ENCODE results near the gene COLQ.

Gene COLQ

DNA sequence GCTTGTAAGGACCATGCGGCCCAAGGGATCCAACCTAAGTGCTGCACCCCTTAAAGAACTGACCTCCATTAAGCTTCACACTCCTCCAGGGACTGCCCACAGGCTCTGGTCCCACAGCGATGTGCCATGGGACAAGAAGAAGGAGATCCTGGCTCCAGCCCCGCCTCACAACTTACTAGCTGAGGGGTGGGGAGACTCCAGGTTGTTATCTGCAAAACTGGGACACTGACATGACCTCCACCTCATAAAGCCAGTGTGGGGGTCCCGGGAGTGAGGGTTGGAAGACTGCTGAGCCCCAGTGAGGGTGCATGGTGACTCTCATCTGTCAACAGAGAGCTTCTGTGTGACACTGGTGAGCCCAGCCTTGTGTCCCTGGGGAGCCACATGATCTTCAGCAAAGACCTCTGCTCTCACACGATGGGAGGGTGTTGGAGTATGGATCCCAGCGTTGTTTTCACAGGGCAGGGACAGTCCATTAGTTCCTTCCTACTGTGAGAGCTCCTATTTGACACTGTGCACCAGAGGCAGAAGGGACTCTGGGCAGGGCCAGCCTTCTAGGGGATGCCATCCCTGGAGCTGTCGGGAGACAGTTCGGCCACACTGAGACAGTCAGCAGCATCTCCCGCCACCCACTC, 67.4 kb downstream of the COLQ start:
- no peak for DNase-seq

DNA sequence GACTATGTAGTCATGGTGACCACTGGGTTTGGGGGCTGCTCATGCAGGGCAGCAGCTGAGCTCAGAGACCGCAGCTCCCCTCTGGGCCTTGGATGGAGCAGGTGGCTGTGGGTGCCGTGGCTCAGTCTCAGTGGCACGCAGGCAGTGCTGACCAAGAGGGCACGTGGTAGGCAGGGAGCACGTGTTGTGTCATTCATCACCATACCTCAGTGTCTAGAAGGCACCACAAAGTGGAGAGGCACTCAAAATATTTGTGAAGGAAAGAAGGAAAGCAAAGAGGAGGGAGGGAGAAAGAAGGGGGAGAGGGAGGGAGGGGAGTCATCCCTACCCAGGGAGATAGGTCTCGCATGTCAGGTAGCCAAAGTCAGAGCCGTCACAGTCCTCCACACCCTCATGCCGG, 68.0 kb downstream of the COLQ start:
- no peak for DNase-seq

DNA sequence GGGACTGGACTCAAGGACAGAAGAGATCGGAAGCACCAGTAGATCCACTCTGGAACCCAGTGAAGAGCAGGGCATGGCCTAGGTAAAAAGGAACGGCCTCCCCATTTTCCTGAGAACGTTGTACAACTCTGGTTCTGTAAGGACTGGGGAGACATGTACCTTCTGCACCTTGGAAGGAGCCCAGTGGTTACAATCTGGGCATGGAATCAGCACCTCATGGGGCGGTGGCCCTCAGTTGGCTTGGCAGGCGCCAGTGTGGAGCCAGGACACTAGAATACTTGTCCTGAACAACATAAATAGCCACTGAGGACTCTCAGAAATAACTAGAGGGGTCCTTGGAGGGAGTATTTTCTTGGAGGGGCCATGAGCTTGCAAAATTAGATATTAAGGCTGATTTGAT, 68.5 kb downstream of the COLQ start:
- DNase-seq = no peak

DNA sequence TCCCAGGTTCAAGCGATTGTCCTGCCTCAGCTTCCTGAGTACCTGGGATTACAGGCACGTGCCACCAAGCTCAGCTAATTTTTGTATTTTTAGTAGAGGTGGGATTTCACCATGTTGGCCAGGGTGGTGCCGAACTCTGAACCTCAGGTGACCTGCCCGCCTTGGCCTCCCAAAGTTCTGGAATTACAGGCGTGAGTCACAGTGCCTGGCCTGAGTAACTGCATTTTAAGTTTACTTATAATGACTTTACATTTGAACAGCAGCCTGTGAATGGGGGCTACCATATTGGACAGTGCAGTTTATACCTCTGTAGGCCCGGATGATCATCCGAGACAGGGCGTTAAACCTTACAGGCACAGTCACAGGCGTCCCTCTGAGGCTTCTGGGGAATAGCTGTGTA, 69.3 kb downstream of the COLQ start:
- no peak for DNase-seq

DNA sequence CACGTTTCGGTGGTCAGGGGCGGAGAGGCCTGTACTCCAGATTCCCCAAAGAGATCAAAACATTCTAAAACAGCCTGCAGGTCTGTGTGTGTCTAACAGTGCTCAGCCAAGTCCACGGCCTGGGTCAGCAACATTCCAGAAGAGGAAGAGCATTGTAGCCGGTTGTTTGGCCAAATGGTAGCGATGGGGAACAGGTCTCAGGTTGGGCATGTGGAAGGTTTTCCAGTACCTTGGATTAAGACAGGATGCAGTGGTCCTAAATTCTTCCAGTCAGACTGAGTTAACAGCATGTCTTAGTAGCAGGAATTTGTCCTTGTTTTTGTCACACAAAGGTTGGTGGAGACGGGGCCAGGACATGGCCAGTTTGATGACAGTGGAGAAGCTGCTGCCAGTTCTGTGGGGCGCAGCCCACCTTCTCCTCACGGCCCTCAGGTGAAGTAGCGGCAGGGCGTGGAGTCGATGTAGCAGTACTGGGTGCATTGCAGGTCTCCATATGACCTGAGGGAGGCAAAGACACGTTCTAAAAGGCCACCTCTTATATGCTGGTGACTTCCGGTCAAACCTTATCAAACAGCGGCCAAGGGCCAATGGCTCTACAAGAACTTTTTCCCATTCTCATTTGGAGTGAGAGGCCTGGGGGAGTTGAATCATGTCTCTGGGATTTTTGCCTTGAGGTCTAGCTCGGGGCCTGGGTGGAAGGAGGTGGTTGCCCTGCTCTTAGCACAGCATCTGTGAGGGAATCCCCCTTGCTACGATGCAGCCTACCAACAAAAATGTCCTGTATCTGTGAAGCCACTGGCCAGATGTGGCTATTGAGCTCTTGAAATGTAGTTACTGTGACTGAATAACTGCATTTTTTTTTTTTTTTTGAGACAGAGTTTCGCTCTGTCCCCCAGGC, 70.0 kb downstream of the COLQ start:
- DNase-seq = no peak

DNA sequence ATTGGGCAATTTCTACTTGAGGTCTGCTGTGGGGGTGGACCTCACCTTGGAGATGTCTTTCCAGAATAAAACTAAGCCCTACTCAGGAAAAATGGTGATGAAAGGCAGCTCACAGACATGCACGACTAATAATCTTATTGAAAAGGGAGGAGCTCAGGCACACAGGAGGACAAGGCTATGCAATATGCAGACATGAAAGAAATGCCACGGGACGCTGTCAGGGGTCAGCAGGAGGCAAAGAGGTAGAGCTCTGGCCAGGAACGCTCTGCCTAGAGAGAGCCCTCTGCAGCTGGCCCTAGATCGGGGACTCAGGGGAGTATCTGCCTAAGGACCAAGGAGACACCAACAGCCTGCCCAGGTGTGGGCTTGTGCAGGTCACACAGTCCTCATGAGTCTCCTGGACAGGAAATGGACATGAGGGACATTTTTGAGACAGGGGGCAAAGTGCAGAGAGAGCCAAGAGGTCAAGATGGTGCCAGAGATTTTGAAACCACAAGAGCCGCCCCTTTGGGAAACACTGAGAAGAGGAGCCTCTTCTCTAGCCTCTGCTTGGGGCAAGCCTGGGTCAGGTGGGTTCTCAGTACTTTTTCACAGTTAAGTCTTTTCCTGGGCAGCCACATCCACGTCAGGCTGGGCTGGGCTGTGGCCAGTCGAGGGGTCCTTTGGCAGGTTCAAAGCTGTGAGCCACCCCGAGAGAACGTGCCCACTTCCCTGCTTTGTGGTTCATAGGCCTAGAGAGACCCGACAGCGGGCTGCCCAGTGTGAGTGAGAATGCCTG, 70.9 kb downstream of the COLQ start:
- DNase-seq = no peak

DNA sequence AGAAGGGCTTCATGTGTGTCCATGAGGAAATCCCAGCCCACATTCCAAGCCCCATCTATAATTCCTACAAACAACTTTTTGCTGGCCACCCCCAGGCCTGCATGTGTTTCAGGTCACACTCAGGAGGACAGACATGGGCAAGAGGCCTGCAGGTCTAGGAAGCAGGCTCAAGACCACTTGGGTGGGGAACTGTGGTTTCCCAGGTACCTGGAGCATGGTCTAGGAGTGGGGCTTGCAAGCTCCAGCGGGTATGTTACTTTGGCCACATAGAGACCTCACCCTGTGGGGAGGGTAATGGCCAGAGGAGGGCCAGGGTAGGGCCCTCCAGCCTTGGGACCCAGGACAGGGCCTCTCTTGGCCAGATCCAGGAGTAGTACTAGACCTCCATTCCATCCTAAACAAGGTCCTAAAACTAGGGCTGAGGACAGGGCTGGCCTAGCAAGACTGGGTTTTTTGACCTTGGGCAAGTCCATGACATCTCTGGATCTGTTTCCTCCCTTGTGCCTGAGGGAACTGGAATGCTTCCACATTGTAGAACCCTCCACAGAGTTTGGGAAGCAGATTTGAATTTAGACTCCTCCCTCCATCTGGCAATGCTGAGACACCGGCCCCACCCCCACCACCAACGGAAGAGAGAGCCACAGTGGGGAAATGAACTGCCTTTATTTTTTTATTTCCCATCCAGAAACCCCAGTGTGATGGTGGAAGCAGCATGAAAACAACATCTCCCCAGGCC, 71.8 kb downstream of the COLQ start:
- DNase-seq = no peak

DNA sequence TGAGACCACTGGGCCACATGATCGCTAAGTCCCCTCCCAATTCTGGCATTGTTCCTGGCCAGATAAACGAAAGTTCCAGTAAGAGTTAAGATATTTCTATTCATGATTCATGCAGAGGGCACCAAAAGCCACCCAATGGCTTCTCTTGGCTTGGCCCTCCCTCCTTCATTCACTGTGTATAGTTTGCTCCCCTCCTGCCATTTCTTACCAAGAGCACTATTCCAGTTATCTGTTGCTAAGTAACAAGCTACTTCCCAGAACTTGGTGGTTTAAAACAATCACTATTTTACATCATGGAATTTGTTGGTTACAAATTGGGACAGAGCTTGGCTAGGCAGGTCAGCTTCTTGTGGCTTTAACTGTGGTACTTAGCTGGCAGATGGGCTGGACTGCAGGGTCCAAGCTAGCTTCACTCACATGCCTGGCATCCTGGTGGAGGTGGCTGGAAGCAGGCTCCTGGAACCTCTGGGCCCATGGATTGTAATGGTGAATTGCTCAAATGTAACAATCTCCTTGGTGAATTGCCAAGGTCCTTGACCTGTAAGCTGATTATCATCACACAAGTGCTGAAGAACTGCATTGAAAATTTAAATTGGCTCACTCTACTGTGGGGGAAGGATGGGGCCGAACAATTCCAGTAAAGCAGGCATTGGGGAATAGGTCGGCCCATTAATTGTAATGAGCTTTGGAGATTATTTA, 77.5 kb downstream of the COLQ start:
- no peak for DNase-seq

DNA sequence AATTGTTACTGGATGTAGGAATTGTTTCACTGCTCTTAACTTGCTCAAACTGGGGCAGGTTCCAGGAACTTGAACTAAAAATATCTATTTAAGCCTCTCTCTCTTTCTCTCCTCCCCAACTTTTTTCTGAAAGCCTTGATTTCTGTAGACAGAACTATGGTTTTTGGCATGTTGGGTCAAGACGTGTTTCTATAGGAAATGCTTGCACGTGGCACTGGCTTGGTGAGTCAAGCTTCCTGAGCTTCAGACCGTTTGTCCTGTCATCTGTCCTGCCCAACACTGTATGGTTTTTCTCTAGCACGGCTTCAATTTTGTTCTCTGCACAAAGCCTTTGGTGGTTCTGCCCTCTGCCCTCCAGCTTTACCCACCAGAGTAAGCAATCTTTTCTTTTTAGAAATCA, 80.6 kb downstream of the COLQ start:
- DNase-seq = no peak

DNA sequence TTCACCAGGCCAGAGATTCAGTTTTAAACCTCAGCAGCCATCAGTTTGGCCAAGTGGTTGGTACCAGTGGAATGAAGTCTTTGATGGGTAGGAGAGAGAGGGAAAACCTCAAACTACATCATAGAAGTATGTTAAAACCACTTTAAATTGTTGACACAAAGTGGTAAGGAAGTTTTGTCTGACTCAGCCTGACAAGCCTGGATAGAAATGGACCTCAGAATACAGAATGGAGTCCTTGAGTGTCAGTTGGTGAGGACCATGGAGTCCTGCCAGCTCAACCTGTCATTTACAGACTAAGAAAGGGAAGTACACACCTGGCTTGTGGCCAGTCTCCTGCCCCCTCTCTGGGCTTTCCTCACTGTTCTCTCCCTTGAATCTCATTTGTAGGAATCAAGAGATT, 82.0 kb downstream of the COLQ start:
- no peak for DNase-seq

DNA sequence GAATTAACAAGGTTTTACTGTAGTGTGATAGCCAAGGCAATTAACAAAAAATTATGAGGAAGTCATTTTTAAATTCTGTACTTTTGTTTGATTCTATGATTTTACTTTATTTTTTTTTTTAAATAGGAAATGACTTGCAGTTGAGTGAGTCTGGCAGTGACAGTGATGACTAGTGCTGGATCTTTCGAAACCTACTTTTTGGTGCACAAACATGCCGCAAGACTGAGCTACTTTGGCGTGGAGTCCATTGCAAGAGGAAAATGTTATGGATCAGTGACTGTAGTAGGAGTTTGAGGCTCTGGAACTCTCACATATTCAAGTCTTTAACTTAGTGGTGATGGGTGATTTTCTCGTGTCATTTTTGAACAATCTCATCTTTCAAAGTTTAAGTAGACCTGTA, 82.5 kb downstream of the COLQ start:
- DNase-seq = no peak

DNA sequence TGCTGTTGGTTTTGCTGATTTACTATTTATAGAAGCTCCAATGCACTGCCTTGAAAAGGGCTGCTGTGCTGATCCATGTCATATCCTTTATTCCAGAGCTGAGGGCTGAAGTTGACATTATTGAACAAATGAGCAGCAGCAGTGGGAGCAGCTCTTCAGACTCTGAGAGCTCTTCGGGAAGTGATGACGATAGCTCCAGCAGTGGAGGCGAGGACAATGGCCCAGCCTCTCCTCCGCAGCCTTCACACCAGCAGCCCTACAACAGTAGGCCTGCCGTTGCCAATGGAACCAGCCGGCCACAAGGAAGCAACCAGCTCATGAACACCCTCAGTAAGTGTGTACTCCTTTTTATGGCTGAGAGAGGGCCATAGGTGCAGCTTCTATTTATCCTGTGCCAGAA, 85.3 kb downstream of the COLQ start:
- DNase-seq = no peak

DNA sequence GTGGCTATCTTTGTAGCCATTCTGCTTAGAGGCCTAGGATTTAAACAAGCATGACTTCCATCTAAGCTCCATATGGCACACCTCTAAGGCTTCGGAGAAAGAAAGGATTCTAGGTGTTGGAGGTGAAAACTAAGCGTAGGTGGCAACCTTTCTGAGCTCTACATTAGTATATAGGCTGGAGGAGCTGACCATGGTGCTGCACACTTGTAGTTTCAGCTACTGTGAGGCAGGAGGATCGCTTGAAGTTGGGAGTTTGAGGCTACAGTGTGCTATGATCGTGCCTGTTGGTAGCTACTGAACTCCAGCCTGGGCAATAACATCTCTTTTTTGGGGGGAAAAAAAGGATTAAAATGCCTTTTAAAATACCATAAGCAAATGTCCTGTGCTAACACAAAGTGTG, 86.8 kb downstream of the COLQ start:
- no peak for DNase-seq

DNA sequence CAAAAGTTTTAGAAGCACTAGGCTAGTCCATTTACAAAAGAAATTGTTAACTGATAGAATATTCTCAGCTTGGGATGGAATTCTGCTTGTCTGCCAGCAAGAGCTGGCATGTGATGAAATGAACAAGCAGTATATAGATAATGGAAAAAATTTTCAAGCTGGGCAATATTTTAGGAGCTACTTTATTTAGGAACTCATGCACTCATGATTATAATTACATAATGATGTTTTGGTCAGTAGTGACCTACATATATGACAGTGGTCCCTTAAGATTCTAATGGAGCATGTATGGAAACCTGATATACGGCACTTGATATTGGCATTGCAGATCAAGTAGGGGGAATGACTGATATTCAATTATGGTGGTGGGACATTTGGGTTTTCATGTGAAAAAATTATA, 88.0 kb downstream of the COLQ start:
- no peak for DNase-seq

DNA sequence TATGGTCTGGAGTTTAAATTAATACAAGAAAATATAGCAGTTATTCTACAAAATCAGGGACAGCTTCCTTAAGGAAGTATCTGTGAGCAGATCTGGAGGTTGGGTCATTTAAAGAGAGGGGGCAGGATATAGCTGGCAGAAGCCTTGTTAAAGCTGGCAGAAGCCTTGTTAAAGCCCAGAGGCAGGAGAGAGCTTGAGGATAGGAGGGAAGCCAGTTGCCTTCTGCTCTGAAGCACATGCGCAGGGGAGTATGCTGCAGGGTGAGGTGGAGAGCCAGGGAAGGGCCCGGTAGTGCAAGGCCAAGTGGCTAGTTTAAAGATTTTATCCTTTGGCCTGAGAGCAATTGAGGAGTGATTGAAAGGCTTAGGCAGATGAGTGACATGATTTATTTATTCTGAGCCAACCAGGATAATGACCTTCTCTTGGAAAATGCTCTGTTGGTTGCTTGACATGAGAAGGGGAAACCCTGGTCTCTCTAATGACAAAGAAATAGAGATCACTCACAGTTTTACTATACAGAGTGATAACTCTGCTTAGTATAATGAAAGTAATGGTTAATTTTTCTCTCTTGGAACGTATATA, 90.2 kb downstream of the COLQ start:
- DNase-seq = no peak

DNA sequence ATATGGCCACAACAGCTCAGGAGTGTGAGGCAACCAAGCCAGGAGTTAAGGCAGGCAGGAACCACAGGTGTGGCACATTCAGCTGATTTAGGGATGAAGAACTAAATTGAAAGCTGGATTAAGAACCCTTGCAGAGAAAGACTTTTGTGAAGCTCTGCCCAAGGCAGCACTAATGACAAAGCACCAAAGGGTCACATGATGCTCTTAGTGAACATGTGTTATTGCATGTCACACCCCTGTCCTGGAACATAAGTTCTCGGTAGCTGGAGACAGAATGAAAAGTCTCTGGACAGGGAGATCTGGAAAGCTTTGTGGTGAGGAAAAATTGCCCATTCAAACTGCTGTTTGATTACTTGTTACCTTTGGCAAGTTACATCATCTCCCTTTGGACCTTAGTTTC, 90.9 kb downstream of the COLQ start:
- DNase-seq = no peak

DNA sequence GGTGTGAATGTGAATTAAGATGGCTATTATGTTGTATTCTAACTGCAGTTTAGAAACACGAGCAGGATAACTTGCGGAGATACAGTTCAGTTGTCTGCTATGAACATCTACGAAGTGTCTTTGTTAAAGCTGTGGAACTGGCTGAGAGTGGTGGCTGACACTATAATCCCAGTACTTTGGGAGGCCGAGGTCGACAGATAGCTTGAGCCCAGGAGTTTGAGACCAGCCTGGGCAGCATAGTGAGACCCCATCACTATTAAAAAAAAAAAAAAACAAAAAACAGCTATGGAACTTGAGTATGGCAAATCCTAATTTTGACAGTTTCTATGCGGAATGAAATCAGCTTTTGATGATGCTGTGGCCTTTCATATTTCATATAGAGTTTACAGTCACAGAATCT, 92.4 kb downstream of the COLQ start:
- DNase-seq = no peak

DNA sequence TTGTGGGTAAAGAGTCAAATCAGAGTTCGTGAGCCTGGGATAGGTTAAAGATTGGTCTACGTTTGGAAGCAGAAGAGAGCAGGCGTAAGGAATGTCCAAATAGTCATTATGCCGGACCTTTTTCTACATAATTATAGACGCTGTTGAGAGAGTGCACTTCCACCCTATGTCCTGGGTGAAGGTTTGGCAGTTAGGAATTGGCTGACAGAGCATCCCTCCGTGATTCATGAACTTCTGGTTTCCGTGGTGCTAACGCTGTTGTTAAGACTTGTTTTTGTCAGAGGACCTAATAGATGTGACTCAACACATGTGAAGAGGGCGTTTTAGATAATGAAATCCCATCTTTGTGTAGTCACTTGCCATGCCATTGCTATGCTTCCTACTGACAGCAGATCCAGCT, 93.0 kb downstream of the COLQ start:
- no peak for DNase-seq

DNA sequence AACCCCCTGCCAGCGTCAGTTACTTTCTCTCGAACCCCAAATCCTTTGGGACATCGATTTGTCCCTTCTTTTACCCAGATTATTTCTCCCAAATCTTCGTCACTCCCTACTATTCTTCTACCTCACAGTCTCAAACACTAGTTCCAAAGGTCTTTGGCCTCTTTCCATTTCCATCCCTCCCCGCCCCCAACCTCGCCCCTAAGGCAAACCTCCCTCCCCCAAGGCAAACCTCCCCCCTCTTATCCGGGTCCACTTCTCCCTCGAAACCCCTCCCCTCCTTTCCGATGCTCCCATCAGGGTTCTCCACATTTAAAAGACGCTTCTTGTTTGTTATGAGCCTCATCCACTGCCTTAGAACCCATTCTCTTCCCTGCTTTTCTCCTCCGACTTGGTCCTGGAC, 93.5 kb downstream of the COLQ start:
- no peak for DNase-seq

DNA sequence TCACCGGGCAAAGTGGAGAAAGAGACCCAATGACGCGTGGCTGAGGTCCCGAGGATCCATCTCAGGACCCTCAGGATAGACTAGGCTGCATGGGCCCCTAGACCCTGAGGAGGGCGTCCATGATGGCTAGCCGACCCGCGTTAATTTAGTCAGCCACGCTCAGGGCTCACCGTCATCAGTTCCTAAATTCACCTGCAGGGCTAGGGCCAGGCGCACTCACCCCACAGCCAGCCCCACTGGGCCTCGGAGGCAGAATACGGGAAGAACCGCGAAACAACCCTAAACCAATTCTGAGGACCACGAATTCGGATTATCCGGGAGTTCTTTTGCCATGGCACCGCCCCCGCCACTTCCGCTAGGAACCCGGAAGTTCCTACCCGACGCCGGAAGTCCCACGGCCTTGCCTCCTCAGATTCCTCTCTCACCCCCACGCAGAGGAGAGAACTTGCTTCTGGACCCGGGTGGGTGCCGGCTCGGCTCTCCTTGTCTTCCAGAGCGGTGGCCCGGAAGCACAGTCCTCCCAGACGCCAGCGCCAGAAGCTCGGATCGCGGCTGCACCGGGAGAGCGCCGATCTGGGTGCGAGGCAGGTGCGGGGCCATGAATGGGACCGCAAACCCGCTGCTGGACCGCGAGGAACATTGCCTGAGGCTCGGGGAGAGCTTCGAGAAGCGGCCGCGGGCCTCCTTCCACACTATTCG, 94.2 kb downstream of the COLQ start, which contains the start of the genes EAF1 and METTL6:
EAF1 (plus strand) TSS at position 417 of the 699 bp plus-strand sequence; CDS start at position 599, 182 bp downstream.
METTL6 (minus strand) TSS at position 363 of the 699 bp plus-strand sequence. CDS start 1,033 bp downstream, outside the sequence.
- DNase-seq = peak; percentile 74

DNA sequence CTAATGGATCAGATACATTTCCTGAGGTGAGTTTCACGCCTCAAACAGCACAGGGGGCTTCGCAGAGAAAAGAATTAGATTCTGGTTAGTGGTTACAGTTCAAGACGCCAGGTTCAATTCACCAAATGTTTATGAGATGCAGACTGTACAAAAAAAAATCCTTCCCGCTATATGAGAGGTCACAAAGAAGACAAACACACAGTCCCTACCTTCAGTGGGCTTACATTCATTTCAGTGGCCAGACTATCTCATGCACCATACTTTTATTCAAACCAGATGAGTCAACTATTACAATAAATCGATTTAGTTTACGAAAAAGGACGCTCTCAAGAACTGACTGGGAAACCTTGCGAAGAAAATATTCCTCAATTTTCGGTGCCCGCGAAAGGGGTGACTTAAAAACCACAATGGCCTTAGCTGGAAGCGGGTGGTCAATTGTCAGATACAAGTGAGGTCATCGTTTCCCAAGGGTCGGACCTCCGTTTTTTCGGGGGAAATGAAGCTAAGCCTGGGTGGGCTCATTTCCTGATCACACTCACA, 94.9 kb downstream of the COLQ start:
- no peak for DNase-seq
